Esophagus (tissue), 2 donors: ENCODE data around the gene ATP2A2. TPM values are rescaled to one million over a fixed set of nuclear protein-coding genes. Genes with fewer than 3 reads are reported as not detected.
"Not testable (repeated sequence)": the region's sequence is repeated elsewhere in the genome, so short reads cannot be mapped to it uniquely, and the experiment has no call there.

Source experiments
- H3K27ac ChIP-seq, 2 donors: one replicate each; pipeline ENCODE4 v1.5.1; 2013; ENCODE audit warnings: low read depth in 2 of 2, mild to moderate bottlenecking in 2 of 2, inconsistent platforms in 1 of 2, low read length in 1 of 2, moderate library complexity in 1 of 2
- H3K27me3 ChIP-seq, 2 donors: one replicate each; pipeline ENCODE4 v1.6.1; 2013; ENCODE audit warnings: low read length in 2 of 2, control low read depth in 1 of 2, mild to moderate bottlenecking in 1 of 2; ENCODE audit not compliant: insufficient read depth in 2 of 2, control insufficient read depth in 1 of 2
- H3K36me3 ChIP-seq, 2 donors: one replicate each; pipeline ENCODE4 v1.6.1; 2013; ENCODE audit warnings: low read length in 1 of 2; ENCODE audit not compliant: control insufficient read depth in 2 of 2, insufficient read depth in 2 of 2
- H3K4me1 ChIP-seq, 2 donors: one replicate each; pipeline ENCODE4 v1.6.1; 2013; ENCODE audit warnings: low read length in 1 of 2; ENCODE audit not compliant: control insufficient read depth in 2 of 2, insufficient read depth in 2 of 2
- H3K4me3 ChIP-seq, 2 donors: one replicate each; pipeline ENCODE4 v1.5.1; 2013; ENCODE audit warnings: low read length in 2 of 2, mild to moderate bottlenecking in 2 of 2, low read depth in 1 of 2, moderate library complexity in 1 of 2
- H3K9me3 ChIP-seq, 2 donors: one replicate each; pipeline ENCODE4 v1.6.1; 2013; ENCODE audit warnings: mild to moderate bottlenecking in 2 of 2, low read depth in 1 of 2, low read length in 1 of 2, moderate library complexity in 1 of 2; ENCODE audit not compliant: control insufficient read depth in 2 of 2, insufficient read depth in 1 of 2
- WGBS, 2 donors: extraction: QIAGEN DNeasy Blood & Tissue Kit; methylation state at CpG; one replicate each; pipeline ENCODE4 v1.1.7; 2013; 5-methylcytosine and 5-hydroxymethylcytosine counted together
- polyA plus RNA-seq, 2 donors: library from polyadenylated mRNA; stranded (reverse); fragments of 200-250 nt; gene quantifications; one replicate each; pipeline ENCODE4 v1.2.3, GENCODE V29; 2013
- donor health status: healthy with polysubstance abuse.
- donor health status: Bipolar disorder and iron deficiency.

ATP2A2 gene
- polyA plus RNA-seq, 2 donors, result 40.7 to 102 TPM

DNA sequence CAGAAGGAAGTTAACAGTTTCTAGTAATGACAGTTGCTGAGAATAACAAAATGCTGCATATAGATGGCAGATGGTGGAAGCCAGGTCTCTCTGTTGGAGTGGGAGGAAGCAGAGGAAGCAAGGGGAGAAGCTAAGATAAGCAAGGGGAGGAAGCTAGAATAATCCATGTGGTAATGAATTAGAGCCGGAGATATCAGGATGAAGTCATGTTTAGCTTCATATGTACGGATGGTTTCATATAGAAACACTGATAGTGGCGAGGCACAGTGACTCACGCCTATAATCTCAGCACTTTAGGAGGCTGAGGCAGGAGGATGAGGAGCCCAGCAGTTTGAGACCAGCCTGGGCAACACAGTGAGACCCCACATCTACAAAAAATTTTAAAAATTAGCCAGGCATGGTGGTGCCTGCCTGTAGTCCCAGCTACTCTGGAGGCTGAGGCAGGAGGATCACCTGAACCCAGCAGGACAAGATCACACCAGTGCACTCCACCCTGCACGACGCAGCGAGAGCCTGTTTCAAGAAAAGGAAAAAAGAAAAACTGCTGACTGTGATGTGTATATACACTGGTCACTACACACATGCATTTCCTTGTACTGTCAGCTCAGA, 73.2 kb downstream of the ATP2A2 start:
- Histone ChIP-seq H3K4me3 (no peak overlapping the region), H3K27ac (peak overlapping the region in 1 of 2 donors; percentile 68), H3K27me3 (no peaks in the 10 kb centered on the region), H3K9me3 (peaks cover 0 to 1% of the 10 kb centered on the region in 2 donors), H3K36me3 (peaks cover 2 to 12% of the 10 kb centered on the region in 2 donors), H3K4me1 (peaks cover 0 to 6% of the 10 kb centered on the region in 2 donors)
- WGBS, 2 donors, result 58 to 62% methylated on average over 7 of the region's 7 CpGs

DNA sequence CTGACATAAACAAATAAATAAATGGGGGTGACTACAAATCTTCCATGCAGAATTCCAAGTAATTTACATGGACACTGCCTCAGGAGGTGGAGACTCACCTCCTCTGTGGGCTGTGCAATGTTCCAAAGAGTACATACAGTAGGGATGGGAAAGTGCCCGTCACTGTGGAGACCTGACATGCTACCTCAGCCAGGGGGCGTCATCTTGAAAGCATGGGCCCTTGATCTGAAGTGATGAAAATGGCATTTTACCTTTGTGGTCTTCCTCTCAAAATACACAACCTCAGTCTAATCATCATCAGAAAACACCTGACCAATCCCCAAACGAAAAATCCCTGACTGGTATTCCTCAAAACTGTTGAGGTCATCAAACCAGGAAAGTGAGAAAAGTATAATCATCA, 74.0 kb downstream of the ATP2A2 start:
- Histone ChIP-seq H3K27ac (peak overlapping the region in 1 of 2 donors; percentile 64), H3K4me3 (no peak overlapping the region), H3K4me1 (no peaks in the 10 kb centered on the region), H3K9me3 (peaks cover 0 to 1% of the 10 kb centered on the region in 2 donors), H3K36me3 (peaks cover 0 to 6% of the 10 kb centered on the region in 2 donors), H3K27me3 (no peaks in the 10 kb centered on the region)
- 33 to 42% methylated on average over 3 of the region's 3 CpGs for WGBS, 2 donors

DNA sequence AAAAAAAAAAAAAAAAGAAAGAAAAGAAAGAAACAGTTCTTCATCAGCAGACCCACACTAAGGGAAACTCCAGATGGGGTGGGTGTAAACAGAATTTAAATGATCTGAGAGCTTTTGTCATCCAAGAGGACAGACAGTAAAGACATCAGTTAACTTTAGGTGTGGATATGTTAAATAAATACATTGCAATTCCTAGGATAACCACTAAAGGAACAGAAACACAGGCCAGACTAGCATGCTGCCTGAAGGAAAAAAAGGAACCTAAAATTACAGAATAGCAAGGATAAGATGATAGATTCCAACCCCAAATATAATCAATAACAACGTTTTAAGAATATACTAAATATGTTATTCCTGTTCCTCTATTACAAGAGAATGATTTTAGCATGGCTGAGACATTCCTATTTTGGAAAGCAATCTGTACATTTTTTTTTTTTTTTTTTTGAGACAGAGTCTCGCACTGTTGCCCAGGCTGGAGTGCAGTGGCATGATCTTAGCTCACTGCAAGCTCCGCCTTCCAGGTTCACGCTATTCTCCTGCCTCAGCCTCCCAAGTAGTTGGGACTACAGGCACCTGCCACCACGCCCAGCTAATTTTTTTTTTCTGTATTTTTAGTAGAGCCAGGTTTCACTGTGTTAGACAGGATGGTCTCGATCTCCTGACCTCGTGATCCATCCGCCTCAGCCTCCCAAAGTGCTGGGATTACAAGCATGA, 77.5 kb downstream of the ATP2A2 start:
- WGBS, 2 donors, result 84% methylated on average over 8 of the region's 8 CpGs
- not testable (repeated sequence) for H3K27me3 ChIP-seq, H3K9me3 ChIP-seq, H3K36me3 ChIP-seq, H3K27ac ChIP-seq, H3K4me1 ChIP-seq, H3K4me3 ChIP-seq

DNA sequence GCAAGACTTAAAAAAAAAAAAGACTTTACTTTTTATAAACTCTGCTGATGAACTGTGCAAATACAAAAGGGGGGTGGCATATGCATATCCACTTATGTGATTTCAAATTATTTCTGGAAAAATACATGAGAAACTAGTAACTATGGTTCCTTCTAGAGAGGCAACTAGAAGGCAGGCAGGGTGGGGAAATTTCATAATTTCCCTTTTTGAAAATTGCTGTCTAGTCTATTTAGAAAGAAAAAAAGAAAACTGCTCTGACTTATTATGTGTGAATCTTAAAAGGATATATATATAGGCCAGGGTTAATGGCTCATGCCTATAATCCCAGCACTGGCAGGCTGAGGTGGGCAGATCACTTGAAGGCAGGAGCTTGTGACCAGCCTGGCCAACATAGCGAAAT, 80.2 kb downstream of the ATP2A2 start:
- H3K9me3 ChIP-seq, result no peaks in the 10 kb centered on the region
- no peaks in the 10 kb centered on the region for H3K4me1 ChIP-seq
- no peak overlapping the region for H3K27ac ChIP-seq
- no peak overlapping the region for H3K4me3 ChIP-seq
- H3K36me3 ChIP-seq, result no peaks in the 10 kb centered on the region
- no peaks in the 10 kb centered on the region for H3K27me3 ChIP-seq
- WGBS, 2 donors, result 86 to 88% methylated on average over 1 of the region's 1 CpG

DNA sequence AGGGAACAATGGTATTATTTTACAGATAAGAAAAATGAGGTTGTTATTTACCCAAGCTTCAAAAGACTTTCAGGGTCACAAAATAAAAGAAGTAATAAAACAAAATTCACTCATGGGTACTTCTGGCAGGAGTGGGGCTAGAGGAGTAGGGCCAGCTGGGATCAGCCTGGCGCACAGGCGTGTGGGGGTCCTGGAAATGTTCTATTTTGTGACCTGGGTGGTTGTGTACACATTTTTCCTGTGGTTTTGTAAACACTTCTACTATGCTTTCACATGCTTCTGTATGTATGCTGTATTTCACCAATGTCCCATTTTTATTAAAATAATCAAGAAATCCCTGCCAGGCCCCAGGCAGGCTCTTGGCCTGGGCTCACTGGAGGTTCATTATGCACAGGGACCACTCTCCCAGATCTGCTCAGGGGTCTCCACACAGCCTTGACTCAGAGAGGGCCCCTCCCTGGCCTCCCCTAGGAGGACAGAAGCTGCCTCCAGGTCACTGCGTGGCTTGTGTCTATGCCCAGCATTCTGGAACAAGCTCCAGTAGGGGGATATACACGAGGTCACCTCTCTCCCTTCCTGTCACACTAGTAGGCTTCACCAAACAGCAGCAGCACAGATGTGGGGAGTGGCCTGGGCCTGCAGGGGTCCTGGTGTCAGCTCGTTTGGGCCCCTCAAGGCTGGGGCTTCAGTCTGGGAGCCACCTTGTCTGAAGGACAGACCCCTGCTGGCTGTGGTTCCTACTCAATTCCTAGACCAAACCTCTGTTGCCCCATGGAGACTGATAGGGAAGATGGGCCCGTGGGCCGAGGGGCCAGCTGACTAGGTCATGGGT, 84.7 kb downstream of the ATP2A2 start:
- H3K4me3 ChIP-seq, result no peak overlapping the region
- peaks cover 0 to 6% of the 10 kb centered on the region in 2 donors for H3K4me1 ChIP-seq
- H3K27ac ChIP-seq, result peak overlapping the region; percentile 8 to 70
- H3K36me3 ChIP-seq, result no peaks in the 10 kb centered on the region
- 77 to 79% methylated on average over 7 of the region's 7 CpGs for WGBS, 2 donors
- no peaks in the 10 kb centered on the region for H3K27me3 ChIP-seq
- H3K9me3 ChIP-seq, result no peaks in the 10 kb centered on the region

DNA sequence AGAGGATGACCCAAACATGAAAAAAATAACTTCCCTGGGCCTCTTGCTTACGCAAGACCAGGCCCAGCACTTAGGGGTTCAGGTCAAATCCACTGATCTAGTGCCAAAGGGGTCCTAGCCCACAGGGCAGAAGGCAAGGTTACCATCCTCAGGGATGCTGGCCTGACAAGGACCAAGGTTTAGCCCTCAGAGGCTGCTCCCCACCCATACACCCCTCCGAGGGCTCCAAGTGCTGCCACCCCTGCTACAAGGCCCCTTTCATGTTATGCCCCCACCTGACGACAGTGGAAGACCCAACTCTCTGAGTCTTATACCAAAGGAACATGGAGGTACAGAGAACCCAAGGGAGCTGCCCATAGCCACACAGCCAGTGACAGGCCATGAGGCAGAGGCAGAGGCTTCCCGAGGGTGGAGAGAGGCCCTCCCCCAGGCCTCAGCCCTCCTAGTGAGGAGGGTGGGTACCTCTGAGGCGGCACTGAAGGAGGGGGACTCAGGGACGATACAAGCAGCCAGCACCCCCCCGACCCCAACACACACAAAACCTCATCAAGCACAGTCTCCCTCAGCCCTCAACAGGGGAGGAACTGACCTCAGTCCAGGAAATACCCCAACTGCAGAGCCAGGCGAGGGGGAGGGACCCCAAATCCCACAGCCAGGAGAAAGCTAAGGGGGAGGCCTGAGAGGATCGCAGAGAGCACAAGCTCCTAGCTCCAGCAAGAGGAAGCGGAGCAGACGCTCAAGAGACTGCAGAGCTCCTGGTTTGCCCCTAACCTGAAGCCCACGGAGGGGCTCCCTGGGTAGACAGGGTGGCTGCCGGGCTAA, 85.5 kb downstream of the ATP2A2 start:
- peaks cover 4 to 8% of the 10 kb centered on the region in 2 donors for H3K4me1 ChIP-seq
- no peaks in the 10 kb centered on the region for H3K27me3 ChIP-seq
- no peaks in the 10 kb centered on the region for H3K9me3 ChIP-seq
- H3K36me3 ChIP-seq, result no peaks in the 10 kb centered on the region
- H3K4me3 ChIP-seq, result no peak overlapping the region
- H3K27ac ChIP-seq, result peak overlapping the region; percentile 11 to 70
- 70 to 78% methylated on average over 13 of the region's 13 CpGs for WGBS, 2 donors

DNA sequence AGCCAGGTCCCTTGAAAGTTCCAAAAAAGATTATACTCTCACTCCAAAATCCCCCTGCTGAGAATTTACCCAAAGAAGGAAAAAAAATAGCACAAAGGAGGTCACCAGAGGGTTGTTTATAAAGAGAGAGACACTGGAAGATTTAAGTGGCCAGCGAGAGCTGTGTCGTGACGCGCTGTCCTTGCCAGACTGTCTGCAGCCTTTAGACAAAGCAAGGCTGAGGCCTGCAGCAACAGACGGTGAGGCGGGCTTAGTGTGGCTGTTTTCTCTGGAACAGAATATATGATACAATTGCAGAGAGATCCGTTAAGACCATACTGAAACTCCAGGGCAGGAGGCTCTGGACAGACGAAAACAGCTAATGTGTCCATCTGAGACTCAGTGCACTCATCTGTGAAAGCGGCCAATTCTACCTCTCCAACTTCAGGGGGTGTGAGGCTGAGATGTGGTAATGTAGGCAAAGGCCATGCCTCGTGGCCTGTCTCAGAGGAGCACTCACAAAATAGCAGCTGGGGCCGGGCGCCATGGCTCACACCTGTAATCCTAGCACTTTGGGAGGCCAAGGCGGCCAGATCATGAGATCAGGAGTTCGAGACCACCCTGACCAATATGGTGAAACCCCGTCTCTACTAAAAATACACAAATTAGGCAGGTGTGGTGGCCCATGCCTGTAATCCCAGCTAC, 86.3 kb downstream of the ATP2A2 start:
- peaks cover 12 to 16% of the 10 kb centered on the region in 2 donors for H3K4me1 ChIP-seq
- no peaks in the 10 kb centered on the region for H3K9me3 ChIP-seq
- peak overlapping the region; percentile 27 to 70 for H3K27ac ChIP-seq
- H3K4me3 ChIP-seq, result no peak overlapping the region
- no peaks in the 10 kb centered on the region for H3K27me3 ChIP-seq
- 73% methylated on average over 15 of the region's 15 CpGs for WGBS, 2 donors
- H3K36me3 ChIP-seq, result peaks cover 4 to 7% of the 10 kb centered on the region in 2 donors

DNA sequence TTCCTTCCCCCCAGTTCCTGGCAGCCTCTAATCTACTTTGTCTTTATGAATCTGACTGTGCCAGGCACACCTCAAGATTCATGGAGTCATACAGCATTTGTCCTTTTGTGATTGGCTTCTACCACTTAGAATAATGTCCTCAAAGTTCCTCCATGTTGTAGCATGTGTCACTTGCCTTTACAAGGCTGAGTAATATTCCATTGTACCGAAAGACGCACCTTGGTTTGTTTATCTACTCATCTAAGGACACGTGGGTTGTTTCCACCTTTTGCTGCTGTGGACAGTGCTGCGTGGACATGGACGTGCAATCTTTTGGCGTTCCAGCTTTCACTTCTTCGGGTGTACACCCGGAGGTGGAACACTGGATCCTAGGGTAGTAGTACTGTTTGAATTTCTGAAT, 88.9 kb downstream of the ATP2A2 start:
- H3K27me3 ChIP-seq, result no peaks in the 10 kb centered on the region
- peaks cover 17 to 26% of the 10 kb centered on the region in 2 donors for H3K4me1 ChIP-seq
- 82 to 83% methylated on average over 8 of the region's 8 CpGs for WGBS, 2 donors
- no peak overlapping the region for H3K4me3 ChIP-seq
- peaks cover 9 to 11% of the 10 kb centered on the region in 2 donors for H3K36me3 ChIP-seq
- H3K27ac ChIP-seq, result peak overlapping the region; percentile 90 to 99
- H3K9me3 ChIP-seq, result no peaks in the 10 kb centered on the region
